GM12875 (cell line): ENCODE results near the gene PDLIM5.
"Not testable (repeated sequence)": the region's sequence is repeated elsewhere in the genome, so short reads cannot be mapped to it uniquely, and the experiment has no call there.

ENCODE experiments used
- H3K4me3 ChIP-seq: one replicate; pipeline ENCODE4 v1.5.1; 2011; ENCODE audit warnings: low read depth, low read length, control low read depth
- TF ChIP-seq, protein P1 (sequence below): IDR thresholded peaks from 2 replicates; pipeline ENCODE4 v1.5.1; 2011; ENCODE audit warnings: low read depth, mild to moderate bottlenecking, control low read depth, inconsistent platforms, low read length, moderate library complexity, borderline replicate concordance; ENCODE audit not compliant: insufficient read depth

PDLIM5 gene

DNA sequence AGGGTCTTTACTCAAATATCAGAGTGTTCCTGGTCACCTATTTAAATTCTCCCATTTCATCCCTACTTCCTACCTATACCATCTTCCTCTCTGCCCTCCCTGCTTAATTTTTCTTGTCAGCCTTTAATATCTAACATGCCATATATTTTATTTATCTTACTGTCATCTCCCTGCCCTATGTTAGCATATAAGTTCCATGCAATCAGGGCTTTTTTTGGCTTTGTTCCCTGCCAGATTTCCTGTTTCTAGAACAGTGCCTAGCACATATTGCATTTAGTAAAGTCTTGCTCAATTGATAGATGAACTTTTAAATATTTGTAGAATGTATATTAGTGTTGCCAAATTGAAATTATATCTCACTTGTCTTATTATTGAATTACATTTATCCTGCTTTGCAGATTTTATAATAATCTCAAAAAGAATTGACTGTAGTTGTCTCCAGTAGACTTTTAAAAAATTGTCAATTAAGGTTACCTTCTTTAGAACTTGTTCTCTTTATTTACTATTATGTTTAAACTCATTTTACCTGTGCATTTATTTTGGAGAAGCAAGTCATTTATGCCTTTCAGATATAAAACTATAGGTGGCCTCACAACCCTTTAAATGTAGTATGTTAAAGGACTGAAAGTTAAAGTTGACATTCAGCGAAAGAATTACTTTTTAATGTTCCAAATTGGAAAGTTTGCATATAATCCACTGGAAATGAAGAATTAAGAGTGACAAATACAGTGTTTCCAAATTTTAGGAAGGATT, 197.8 kb downstream of the PDLIM5 start:
- H3K4me3 ChIP-seq = no peak overlapping the region
- TF ChIP-seq, protein P1, sequence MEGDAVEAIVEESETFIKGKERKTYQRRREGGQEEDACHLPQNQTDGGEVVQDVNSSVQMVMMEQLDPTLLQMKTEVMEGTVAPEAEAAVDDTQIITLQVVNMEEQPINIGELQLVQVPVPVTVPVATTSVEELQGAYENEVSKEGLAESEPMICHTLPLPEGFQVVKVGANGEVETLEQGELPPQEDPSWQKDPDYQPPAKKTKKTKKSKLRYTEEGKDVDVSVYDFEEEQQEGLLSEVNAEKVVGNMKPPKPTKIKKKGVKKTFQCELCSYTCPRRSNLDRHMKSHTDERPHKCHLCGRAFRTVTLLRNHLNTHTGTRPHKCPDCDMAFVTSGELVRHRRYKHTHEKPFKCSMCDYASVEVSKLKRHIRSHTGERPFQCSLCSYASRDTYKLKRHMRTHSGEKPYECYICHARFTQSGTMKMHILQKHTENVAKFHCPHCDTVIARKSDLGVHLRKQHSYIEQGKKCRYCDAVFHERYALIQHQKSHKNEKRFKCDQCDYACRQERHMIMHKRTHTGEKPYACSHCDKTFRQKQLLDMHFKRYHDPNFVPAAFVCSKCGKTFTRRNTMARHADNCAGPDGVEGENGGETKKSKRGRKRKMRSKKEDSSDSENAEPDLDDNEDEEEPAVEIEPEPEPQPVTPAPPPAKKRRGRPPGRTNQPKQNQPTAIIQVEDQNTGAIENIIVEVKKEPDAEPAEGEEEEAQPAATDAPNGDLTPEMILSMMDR = no peak

DNA sequence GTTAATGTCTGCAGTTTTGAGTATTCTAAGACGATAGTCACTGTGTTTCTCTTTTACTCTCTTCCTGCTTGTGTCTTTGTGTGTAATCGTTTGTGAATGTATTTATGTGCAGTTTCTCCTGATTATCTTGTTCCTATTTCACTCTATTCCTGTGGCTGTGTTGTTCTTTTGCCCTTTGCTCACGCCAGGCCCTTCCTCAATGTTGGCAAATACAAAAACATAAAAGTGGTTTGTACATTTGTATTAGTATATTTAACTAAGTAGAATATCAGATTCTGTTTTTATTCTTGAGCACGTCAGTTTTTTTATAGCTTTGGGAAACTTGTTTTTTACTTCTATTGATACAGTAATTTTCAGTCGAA, 198.4 kb downstream of the PDLIM5 start:
- H3K4me3 ChIP-seq = no peak overlapping the region
- TF ChIP-seq, protein P1 = no peak

DNA sequence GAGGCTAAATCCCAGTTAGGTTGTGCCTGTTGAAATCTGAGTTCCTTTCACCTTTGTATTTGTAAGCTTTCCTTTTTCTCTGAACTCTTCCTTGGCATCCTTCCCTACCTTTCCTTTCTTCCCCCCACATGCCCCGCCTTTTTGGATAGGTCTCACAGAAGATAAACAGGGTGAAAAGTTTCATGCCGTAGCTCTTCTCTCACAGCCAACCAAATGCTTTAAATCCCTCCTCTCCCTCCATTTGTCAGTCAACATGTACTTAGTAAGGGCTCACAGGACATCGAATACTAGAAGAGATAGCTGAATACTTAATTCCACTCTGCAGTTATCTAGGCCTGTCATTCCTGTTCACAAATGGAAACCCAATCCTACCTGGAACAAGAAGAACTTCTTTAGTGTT, 198.9 kb downstream of the PDLIM5 start:
- H3K4me3 ChIP-seq = no peak overlapping the region
- TF ChIP-seq, protein P1 = no peak

DNA sequence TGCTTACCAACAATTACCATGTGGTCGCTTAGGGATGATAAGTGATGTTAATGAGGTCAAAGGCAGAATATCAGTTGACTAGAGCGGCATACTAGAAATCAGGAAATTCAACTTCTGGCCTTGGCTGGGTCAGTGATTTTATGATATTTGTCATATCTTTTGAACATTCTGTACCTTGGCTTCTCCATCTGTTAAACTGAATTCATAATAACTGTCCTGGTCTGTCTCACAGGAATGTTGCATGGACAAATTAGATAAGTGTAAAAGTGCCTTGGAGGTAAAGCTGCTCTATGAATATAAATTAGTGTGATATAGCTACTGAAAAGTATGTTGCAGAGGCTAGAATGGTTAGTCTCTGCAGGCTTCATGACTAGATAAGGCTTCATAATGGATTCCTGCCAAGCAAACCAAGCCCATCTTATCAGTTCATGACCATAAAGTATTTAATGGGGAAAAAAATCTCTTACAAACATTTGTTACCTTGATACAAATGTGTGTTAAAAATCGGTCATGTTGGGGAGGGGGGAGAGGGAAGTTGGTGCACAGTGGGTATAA, 201.4 kb downstream of the PDLIM5 start:
- H3K4me3 ChIP-seq = no peak overlapping the region
- TF ChIP-seq, protein P1 = no peak

DNA sequence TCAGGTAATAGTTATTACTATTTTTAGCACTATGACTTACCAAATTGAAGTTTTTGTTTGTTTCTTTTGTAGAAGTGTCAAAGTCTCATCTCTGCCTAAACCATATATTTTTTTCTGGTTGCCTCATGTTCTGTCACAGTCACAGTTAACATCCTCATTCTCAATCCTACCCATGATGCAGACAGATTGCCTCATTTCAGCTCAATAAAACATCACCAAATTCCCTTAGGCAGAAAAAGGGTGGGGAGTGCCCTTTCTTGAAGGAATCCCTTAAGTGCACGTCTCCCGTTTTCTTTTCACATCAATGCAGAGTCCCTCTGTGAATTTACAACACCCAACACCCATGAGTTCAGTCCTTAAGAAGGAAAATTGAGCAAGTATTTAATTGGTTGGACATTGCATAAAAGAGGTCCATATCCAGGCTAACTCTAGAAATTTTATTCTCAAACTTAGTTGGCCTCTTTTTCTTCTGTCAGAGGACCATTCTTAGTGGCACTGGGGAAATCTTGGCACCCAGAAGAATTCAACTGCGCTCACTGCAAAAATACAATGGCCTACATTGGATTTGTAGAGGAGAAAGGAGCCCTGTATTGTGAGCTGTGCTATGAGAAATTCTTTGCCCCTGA, 202.4 kb downstream of the PDLIM5 start:
- TF ChIP-seq, protein P1 = no peak
- no peak overlapping the region for H3K4me3 ChIP-seq

DNA sequence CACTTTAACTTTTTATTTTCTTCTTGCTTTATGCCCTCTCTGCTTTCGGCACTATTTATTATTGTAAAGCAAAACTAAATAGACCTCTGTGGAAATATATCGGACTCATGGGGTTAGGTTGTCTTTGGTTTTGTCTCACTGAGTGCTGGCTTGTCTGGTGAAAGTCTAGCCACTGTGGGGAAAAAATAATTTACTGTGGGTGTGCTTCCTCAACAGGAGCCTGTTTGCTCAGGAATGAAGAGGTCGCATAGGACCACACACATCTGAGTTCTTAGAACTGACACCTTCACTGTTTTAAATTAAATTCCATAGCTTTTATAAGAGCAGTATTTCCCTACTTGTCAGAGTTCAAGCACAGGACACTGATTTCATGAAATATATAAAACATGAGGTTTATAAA, 203.0 kb downstream of the PDLIM5 start:
- TF ChIP-seq, protein P1 = no peak
- H3K4me3 ChIP-seq = no peak overlapping the region

DNA sequence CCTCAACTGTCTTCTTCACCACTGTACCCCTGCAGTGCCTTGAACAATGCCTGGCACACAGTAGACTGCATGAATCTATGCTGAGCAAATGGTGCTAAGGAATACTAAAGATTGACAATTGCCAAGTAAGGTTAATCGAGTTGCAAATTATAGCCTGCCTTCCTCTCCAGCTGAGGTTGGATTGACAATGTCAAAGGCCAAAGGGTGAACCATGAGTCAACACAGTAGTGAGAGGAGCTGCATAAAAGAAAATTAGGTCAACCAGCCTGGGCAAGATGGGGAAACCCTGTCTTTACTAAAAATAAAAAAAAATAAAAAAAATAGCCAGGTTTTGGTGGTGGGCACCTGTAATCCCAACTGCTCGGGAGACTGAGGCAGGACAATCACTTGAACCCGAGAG, 208.9 kb downstream of the PDLIM5 start:
- H3K4me3 ChIP-seq = no peak overlapping the region
- TF ChIP-seq, protein P1 = no peak

DNA sequence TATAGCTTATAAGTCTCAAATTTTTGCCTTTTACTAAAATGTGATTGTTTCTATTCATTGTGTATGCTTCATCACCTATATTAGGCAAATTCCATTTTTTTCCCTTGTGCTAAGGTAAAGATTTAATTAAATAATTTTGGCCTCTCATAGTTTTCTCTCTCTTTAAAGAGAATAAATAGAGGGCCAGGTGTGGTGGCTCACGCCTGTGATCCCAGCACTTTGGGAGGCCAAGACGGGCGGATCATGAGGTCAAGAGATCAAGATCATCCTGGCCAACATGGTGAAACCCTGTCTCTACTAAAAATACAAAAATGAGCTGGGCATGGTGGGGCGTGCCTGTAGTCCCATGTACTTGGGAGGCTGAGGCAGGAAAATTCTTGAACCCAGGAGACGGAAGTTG, 213.3 kb downstream of the PDLIM5 start:
- H3K4me3 ChIP-seq = not testable (repeated sequence)
